Stimulated activated CD8-positive, alpha-beta memory T cell treated with anti-CD3 and anti-CD28 coated beads, Interleukin-4, amount 100 ng/mL, for 24 hours (primary cell): ENCODE data around the gene RNH1.
A peak's percentile ranks its signal among the peaks of the same experiment; 100 is the strongest.

Source experiments
- DNase-seq: peaks from one replicate; pipeline ENCODE4 v3.0.0-alpha.2; 2020; ENCODE audit warnings: low read depth

The RNH1 gene

DNA sequence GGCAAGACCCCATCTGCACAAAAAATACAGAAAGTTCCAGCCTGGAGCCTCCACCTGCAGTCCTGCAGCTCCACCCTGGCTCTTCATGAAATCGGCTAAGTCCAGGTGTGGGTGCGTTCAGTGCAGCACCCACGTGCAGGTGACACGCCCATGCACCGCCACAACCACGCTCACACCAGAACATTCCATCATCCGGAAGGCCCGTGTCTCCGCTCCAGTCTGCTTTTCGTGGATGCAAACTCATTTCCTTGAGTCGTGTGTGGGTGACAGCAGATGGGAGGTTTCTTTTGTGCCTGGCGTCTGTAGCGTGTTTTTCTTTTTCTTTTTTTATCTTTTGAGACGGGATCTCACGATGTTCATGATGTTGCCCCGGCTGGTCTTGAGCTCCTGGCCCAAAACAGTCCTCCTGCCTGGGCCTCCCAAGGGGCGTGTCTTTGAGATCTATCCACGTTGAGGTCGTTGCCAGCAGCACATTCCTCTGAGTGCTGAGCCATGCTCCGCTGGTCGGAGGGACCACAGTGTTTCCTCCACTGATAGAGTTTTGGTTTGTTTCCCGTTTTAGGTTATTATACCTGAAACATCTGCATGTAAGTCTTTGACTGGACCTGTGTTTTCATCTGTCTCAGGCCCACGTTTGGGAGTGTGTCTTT is 49.8 kb downstream of the RNH1 start:
- DNase-seq: no peak

DNA sequence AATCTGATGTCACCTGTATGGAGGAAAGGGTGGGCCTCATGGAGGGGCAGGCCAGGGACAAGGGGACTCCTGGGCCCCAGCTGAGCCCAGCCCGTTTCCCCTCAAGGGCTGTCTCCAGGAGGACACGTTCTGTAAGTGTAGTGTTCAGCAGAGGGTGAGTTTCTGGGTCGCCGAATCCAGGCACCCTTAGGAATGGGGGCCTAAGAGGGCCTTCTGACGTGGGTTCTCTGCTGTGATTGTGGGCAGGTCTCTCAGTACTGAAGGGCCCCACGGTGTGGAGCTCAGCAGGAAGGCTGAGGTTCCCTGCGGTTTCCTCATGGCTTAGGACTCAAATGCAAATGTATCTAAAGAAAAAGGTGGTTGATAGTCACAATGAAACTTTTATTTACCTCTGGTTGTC is 50.5 kb downstream of the RNH1 start:
- DNase-seq: no peak

DNA sequence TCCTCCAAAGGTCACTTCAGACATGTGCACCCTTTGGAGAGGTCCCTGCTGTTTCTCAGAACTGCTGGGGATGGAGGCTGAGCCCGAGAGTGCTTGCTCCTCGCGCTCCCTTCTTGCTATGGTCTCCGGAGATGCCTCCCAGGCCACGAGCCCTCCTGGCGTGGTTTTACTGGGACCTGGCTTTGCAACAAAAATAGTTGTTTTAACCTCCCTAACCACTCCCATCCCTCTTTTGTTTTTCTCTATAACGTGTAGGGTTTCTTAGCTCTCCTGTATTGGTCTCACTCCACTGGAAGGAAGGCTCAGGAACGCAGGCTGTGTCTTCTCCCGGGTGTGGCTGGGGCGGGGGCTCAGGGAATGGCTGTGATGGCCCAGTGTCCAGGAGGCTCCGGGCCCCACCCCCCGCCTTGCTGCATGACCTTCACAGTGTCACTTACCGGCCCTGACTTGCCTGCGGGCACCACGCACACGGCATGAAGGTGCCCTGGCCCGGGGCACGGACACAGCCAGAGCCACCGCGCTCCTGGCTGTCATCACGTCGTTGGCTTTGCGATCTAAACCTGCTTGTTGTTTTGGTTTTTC is 51.4 kb downstream of the RNH1 start:
- DNase-seq: no peak

DNA sequence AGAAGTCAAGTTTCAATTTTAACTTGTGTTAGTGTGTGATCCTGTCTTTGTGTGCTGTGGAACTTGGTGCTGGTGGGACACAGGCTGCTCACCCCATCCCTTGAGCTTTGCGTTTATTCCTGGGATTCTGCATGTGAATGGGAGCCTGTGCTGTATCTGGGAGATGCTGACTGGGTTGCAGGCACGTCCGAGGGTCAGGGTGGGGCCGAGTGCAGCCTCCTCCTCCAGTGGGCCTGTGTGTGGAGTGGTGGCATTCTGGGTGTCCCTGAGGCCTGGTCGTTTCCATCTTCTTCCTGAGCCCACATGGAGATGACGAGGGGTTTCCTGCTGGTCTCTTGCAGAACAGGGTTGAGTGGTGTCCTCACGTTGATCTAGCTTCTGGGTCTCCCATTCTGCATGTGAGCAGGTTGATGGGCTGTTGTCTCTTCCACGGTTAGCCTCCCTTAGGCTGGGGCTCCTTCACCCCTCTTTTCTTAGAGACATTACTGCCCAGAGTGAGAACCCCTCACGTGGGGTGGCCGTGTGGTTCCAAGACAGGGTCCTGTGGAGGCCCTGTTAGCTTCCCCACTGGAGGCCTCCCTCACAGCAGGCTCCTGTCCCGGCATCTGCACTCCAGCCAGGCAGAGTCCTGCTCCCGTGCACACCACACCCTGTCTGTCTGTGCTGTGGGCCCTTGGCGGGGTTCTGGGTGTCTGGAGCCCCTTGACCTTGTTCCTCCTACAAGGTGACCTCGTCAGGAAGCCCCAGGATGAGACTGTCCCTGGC is 52.1 kb downstream of the RNH1 start:
- DNase-seq: no peak

DNA sequence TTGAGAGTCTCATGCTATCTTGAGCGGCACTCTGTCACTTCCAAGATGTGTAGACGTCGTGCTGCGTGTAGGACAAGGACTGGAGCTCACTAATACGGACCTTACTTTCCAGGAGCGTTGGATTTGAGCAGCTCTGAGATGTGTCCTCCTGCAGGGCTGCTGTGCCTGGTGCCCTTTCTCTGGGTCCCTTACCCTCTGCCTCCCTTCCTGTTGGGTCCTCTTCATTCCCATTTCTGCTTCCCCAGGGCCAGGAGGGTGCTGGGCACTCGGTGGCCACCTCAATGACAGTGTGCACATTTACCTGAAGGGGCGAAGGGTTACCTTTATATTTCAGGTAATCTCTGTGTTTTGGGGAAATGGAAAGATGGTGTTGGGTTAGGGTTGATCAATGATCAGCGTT is 53.0 kb downstream of the RNH1 start:
- no peak for DNase-seq

DNA sequence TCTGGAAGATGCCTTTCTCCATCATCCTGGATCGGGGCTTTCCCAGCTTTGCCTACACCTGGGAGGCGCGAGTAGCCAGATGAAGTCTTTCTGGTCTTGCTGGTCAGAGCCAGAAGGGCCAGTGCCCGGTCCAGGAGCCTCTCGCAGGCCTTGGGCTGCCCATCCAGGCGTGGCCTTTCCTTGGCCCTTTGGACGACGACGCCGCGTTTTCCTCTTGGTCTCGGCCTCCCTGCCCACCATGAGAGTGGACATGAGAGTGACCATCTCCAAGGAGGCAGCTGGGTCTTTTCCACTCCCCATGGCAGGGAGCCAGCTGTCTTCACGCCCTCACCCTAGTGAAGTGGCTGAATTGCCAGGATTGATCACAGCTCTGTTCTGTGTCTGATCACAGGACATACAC is 53.5 kb downstream of the RNH1 start:
- no peak for DNase-seq

DNA sequence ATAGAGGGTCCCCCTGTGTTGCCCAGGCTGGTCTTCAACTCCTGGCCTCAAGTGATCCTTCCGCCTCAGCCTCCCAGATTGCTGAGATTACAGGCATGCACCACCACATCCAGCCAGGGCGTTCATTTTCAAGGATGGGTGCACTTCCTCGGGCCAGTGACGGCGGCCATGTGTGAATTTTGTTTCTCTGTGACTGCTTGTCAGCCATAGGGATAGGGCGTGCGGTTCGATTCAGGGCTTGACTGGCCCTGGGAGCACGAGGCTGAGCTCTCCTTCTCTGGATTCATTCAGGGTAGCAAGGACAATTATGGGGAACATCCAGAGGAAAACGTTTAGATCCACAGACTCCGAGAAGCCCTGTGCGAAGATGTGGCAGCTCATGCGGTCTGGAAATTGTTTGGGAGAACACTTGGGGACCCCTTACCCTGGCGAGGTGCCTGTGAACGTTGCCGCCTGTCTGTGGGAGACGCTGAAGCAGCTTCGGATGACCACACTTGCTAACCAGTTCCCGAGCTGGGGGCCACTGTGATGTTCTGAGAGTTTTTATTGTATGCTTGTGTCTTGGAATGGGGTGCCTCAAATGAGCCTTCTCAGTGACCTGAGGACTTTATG is 54.0 kb downstream of the RNH1 start:
- DNase-seq: no peak

DNA sequence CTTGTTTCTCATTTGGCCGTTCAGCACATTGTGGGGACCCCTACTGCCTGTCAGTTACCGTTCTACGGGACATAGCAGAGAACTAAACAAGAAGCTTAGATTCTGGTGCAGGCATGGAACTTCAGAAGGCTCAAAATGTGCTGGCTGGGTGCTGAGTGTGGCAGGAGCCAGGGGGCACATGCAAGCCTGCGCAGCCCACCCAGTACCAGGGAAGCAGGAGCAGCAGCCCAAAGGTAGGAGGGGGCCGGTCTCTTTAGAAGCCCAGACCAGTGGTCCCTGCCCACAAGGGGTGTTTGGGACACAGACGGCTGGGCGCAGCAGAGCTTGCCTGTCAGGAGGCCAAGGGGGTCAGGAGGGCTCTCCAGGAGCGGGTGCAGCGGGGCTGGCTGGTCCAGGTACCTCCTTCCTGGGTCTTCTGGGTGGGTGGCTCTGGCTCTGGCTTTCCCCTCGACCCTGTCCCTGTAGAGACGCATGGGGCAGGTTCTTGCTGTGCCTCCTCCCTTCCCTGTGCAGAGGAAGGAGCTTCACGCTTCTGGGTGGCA is 54.8 kb downstream of the RNH1 start:
- DNase-seq: no peak

DNA sequence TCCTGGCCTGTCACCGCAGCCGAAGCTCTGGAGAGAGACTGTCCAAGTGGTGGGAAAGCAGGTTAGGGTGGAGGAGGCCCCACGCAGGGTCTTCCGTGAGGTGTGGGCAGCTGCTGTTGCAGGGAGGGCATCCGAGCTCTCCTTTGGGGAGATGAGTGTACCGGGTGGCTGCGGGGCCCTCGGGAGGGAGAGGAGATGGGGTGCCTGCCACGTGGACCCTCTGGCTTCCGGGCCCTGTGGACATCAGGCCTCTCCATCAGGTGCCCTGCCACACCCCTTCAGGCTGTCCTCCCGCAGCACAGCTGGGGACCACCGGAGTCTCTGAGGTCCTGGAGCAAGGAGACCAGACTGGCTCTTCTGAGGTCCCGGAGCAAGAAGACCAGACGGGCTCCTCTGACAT is 55.3 kb downstream of the RNH1 start:
- DNase-seq: no peak

DNA sequence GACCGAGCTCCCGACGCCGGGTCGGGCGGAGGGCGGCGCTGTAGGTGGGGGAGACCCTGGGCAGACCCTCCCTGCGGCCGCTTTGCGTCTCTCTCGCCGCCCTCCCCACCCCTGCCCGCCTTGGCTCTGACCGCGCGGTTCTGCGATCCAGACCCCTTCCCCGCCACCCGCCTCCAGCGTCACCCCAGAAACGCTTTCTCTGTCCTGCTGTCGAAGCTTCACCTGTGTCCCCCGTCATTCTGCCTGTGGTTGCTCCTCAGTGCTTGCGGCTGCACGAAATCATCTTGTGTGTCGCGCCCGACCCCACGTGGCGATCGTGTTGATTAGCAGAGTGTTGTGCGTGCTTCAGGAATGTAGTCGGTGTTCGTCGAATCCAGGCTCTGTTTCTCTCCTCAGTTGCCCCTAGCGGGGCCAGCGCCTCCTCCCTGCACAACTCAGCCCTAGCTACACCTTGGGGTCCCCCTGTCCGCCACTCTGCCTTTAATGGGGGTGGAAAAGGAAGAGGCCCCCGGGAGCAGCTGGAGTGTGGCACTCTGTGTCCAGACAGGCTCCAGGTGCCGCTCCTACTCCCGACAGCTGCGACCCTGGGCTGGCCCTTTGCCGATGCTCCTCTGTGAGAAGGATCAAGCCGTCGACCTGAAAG is 56.1 kb downstream of the RNH1 start:
- peak; percentile 57 for DNase-seq

DNA sequence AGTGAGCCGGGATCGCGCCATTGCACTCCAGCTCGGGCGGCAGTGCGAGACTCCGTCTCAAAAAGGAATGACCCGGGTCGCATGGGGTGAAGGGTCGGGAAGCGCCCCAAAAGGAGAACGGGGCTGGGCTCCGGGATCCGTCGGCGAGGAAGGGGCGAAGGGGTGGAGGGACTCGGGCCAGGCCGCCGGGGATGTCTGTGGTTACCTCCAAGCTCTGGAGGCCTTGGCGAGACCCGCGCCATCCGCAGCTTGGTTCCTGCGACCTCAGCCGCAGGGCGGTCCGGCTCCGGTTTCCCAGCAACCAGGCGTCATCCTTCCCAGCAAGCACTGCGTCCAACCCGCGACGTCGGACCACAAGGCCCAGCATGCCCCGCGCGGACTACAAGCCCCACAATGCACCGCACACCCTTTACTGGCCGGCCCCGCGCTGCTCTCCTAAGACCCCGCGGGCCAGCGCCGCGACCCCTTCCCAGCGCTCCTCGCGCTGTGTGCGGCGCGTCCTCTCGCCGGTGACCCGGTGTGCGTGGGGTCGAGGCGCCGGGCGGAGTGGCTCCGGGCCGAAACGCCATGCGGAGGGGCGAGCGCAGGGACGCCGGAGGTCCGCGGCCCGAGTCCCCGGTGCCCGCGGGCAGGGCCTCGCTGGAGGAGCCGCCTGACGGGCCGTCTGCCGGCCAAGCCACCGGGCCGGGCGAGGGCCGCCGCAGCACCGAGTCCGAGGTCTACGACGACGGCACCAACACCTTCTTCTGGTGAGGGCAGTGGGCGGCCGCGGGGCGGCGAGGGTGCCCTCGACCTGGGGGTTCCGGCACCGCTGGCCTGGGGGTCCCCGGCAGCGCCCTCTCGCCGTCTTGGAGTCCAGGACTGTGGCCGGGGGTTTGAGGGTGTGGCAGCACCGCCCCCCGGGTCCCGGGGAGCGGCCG is 56.9 kb downstream of the RNH1 start, which contains the start of gene PTDSS2:
TSS of gene PTDSS2 (plus strand) at position 391 of the 920 bp plus-strand sequence. CDS start at position 568, 177 bp downstream.
- peak; percentile 94 for DNase-seq

DNA sequence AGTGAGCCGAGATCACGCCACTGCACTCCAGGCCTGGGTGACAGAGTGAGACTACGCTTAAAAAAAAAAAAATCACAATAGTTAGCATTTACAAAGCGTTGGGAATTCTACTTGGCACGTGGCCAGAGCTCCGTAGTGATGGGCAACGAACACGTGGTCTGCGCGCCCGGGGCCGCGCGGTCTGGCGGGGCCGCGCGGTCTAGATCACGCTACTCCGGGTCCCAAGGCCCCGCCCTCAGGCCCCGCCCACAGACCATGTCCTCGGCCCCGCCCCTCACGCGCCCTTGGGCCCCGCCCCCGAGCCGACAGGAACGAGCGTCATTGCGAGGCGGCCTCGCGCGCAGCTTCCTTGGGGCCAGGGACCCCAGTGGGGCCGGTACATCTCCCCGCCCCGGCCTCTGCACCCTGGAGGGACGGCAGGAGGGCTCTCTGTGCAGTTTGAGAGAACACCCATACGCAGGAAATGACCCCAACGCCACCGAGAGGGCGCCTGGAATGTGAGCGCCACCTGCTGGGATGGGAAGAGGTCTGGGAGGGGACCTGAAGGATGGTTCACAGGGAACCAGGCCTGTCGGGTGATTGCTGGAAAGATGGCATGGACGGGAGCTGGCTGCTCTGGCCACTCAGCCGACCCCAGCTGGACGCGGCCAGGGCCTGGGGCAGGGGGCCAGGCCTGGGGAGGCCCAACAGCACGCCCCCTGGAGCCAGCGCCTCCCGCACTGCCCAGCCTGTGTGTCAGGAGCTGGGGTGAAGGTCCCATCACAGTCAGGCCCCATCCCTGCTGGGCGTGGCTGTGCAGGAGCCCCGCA is 58.9 kb downstream of the RNH1 start:
- DNase-seq: peak; percentile 97

DNA sequence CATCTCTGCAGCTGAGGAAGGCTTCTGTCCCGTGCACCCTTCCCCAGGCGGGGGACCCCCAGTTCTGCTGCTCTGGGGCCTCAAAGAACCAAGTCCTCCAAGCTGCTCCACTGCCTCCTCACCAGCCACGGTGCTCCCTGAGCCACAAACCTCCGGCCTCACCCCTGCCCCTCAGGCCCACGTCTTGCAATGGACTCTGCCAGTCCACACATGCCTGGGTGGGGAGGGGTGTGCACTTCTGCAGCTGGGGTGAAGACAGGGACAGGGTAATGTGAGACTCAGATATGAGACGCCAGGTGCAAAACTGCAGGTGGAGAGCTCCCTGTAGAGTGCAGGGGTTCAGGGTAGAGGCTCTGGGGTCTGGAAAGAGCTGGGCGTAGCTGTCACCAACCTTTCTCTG is 60.2 kb downstream of the RNH1 start:
- no peak for DNase-seq

DNA sequence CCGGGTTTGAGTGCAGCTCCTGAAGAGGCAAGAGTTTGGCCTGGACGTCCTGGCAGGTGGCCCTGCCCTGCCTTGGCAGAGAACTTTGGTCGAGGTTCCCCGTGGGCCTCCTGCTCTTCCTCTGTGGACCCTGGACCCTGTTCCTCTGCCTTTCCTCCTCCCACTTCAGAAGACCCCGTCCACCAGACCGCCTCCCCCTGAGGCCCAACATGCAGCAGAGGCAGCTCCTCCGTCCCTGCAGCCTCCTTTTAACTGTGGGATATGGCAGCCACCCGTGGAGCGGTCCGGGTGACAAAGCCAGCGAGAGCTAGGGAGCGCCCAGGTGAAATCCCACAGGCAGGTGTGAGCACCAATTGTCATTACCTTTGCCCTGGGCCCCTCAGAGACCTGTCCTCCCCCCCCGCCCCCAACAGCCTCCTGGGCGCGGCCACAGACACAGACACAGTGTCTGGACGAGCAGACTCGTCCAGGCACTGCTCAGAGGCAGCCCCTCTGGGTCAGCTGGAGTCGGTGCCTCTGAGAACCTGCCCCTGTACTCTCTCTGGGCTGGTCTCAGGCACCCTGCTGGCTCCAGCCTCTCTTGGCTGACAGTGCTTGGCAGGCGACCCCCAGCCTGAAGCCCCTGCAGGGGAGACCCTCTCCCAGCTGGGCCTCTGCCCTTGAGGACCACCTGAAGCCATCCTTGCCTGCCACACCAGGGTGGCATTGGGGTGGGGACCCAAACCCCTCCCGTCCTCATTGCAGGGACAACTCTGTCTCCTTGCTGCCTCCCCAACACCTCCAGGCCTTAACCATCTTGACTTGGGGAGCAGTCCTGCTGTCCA is 61.1 kb downstream of the RNH1 start:
- no peak for DNase-seq
